ENCODE data around the gene SCGB1C2.
A peak's percentile ranks its signal among the peaks of the same experiment; 100 is the strongest.

Gene SCGB1C2

DNA sequence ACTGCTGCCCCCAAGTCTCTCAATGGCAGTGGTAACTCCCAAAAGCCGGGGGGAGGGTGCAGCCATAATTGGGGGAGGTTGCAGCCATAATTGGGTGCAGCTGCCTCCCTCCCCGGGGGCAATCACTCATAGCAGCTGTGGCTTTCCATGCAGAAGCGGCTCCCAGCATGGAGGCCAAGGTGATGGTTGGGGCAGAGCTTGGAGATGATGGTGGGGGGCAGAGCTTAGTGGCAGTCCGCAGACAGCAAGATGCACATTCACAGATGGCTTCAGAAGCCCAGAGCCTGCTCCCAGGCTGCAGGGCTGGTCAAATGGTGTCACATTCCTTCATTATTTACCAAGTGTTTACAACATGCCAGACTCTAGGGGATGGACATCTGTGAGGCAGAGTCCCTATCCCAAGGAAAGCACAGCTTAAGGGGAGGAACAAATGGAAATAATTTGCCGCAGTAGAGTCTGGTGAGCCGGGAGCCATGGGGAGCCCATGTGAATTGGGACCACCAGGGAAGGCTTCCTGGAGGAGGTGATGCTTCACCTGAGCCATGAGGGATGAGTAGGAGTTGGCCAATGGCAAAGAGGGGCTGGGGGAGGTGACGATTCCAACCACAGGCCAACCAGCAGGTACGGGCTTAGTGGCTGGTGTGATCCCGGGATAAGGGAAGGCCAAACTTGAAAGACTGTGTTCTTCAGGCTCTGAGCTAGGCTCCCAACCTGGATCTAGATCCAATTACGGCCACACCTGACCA is 36.0 kb downstream of the SCGB1C2 start:
- peak in 1 of 3 experiments; percentile 30 for DNase-seq

DNA sequence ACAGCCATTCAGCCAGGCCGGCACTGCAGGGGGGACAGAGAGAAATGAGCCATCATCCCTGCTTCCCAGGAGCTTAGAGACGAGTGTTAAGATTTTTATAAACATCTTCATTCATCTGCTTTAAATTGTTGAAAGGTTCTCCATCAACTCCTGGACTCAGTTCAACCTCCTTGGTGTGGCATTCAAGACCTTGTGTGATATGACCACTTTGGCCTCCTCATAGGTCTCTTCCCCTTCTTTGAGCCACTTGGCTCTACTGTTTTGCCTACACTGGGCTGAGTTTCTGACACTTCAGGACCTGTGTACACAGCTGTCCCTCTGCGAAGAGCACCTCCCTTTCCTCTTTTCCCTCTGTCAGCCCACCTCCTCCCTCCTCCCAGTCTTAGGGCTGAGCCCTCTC is 39.8 kb downstream of the SCGB1C2 start:
- peak in 2 of 3 experiments; percentile 11 to 74 for DNase-seq

DNA sequence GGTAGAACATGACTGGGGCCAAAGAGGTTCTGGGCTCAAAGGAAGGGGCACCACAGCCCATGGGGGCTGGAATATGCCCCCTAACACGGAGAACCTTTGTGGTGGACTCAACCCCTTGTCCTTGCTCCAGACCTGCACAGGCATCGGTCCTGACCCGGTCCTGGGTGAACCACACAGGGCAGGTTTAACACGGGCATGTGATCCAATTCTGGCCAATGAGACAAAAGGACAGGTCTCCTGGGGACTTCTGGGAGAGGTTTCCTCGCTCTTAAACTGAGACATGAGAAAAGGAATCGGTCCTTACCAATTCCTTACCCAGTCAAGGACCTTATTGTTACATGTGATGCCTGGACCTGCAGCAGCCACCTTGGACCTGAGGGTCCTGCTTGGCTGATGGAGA is 40.4 kb downstream of the SCGB1C2 start:
- DNase-seq = no peak

DNA sequence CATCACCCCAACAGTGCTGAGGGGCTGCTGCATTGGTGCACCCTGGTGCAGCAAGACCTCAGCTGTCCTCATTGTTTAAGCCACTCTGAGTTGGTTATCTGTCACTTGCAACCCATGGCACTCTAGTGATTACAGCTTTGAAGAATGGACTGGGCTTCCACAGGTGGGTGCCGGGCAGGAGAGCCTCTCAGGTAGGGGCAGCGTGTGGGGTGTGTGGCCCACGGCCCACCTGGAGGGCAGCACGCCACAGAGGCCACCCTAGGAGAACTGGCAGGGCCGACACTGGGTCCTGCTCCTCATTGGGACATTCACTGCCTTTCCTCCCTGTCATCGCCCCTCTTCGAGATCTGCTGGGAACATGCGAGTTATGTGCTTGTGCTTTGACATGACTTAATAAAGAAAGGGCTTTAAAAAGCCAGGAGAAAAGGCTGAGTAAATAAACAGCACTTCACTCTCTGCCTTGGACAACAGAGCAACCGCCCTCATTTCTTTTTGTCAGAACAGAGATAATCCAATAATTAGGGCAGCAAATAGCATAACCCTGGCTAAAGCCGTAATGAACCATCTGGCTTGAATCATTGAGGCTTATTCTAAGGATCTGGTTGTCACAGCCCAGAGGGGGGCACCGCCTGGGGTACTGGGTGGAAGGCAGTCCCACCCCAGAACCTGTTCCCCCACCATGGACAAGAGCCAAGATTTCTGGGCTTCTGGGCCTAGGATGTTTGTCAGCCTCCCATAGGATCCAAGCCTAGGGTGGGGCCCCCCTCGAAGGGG is 41.1 kb downstream of the SCGB1C2 start:
- peak in 2 of 3 experiments; percentile 29 to 62 for DNase-seq

DNA sequence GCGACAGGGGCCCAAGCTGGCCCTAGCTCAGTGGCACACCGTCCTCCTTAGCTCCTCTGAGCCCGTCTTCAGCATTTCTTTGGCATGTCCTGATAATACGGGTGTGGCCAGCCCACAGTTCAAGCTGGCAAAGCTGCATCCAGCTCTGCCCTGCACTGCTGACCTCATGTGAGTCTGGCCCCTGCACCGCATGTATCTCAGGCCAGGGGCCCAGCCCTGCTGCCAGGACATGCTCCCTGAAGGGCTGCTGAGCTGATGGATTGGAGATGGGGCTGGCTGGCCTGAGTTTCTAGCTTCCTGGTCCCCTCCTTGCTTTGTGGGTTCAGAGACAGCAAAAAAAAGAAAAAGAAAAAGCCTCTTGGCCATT is 41.7 kb downstream of the SCGB1C2 start:
- peak in 1 of 3 experiments; percentile 29 for DNase-seq

DNA sequence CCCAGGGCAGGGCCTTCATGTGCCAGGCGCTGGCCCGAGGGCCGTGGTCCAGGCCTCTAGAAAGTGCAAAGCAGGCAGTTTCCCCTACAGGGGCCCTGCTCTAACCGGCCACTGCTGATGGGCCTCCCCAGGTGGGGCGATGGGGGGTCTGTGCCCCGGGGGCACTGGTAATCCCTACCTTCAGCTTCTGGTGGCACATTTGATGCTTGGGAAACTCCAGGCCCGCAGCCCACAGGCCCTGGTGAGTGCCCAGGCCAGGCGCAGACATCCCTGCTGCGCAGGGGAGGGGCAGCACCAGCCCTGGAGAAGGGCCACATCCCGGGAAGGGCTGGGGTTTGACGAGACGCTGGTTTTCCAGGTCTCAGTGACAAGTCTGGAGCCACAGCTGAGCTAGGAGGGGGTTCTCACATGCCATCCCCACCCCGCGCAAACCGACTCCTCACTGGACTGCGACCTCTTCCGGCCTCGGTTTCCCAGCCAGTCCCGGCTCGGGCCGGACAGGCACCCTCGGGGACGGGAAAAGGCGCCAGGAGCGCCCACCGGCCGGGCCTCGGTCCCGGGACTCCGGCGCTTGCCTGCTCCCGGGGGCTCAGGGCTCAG is 42.5 kb downstream of the SCGB1C2 start:
- peak in 2 of 3 experiments; percentile 6 to 21 for DNase-seq

DNA sequence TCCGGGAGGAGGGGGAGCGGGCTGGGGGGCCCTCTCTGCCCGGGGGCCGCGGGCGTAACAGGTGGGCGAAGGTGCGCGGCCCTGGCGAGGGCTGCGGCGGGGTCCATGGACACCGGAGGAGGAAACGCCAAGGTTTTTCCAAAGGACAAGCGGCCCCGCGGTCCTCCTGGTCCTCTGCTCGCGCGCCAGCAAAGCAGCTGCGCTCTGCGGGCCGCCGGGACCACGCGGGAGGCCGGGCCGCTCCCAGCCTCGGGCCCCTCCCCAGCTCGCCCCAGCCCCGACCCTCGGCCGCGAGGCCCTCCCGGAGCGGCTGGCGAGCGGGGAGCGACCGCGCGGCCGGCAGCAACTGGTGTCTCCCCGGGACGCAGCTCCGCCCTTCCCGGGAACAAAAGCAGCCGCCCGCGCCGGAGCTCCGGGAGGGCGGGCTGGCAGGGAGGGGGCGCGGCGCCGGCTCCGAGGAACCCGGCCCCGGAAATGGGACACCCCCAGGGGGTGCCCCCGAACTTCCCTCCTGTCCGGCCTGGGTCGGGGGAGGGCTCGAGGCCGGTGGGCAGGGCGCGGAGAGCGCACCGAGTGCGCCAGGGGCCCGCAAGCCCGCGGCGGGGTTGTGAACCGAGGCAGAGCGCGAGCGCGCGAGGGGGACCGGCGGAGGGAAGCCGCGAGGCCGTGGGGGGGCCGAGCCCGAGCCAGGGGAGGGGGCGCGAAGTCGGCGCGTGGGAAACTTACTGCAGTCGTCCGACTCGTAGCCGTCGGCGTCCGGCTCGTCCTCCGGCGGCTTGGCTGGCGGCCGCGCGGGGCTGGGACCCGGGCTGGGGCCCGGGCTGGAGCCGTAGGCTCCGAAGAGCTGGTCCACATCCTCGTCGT is 43.2 kb downstream of the SCGB1C2 start:
- DNase-seq = peak in 2 of 3 experiments; percentile 39 to 53

DNA sequence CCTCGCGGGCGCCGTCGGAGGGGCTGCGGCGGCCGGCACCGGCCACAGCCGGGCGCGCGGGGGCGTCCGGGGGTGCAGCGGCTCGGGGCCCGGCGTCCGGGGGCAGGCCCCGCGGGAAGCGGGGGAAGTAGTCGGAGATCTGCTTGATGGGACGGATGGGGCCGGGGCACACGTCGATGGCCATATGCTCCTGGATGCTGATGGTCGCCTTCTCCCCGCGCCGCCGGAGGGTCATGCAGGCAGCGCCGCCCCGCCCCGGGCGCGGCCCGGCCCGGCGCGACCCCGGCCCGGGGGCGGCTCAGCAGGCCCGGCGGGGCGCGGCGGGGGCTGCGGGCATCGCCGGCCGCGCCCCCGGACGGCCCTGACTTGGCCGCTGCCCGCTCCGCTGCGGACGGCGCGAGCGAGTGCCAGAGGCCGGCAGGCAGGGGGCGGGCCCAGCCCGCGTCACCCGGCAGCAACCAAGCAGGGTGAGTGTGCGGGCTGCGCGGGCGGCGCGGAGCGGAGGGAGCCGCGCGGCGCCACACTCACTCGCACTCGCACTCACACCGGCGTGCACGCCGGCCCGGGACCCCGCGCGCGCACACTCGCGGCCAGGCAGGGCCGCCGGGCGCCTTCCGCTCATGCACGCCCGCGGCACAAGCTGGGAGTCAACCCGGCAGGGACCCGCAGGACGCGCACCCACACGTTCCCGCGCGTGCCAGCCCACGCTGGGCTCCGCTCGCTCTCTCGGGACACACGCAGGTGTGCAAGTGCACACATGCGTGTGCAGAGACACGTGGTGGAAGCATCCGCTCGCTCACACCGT is 44.1 kb downstream of the SCGB1C2 start, which contains the start of gene DOC2B:
Gene DOC2B (minus strand): TSS at position 406 of the 805 bp plus-strand sequence. CDS start 171 bp downstream, at position 235.
- peak in 2 of 3 experiments; percentile 26 to 35 for DNase-seq

DNA sequence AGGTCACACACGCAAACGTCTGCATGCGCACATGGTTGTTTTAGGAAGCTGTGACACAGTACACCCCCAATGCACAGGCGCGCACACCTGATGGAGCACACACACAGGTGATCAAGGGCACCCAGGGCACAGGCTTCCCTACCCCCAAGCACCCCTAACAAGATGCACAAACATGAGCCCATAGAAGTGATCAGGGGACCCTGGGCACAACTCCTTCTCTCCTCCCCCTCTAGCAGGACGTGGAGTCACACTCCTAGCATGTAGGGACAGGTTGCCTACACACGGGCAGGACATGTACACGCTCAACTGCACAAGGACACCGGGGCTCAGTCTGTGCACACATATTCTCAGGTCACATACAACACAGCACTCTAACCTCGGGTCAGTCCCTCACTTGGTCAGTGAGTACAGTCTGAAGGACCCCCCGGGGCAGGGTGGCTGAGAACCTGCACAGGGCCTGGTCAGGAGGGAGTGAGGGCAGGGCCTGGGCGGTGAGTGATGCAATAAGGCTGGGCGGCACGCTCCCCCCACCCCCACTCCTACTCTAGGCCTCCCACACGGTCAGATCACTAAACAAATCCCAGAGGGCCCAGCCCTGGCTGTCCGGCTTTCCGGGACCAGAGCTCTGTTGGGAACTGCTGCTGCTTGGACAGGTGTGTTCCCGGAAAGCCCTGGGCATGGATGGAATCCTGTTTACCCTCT is 44.8 kb downstream of the SCGB1C2 start:
- peak in 1 of 3 experiments; percentile 27 for DNase-seq

DNA sequence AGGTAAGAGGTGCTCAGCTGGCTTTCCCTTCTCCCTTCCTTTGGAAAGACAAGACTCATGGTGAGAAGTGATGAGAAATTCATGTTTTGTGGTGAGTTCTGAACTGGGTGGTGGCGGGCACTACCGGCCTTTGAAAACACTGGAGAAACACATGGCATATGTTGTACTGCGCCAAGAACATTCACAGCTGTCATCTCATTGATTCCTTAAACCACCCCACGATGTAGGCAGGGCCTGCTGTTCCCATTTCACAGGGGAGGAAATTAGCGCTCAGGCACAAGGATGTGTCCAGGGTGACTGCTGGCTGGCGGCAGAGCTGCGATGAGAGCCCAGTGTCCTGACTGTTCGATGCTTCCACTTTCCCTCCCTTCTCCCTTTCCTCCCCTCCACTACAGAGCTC is 45.7 kb downstream of the SCGB1C2 start:
- DNase-seq = no peak

DNA sequence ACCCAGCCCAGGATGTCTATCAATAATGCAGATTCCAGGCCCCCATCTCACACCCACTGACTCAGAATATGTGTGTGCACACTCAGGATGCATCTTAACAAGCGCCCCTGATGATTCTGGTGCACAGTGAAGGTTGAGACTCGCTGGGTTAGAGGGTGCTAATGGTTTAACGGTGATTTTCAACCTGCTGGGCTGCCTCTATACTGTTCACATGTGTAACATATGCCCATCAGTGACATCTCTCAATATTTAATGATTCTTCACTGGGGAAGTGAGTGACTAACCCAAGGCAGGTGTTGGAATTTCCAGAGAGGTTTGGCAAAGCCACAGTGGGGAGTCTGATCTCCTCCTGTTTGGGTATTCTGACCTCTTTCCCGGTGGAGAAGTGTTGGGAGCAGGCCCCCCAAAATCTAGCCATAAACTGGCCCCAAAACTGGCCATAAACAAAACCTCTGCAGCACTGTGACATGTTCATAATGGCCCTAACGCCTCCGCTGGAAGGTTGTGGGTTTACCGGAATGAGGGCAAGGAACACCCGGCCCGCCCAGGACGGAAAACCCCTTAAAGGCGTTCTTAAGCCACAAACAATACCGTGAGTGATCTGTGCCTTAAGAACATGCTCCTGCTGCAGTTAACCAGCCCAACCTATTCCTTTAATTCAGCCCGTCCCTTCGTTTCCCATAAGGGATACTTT is 48.2 kb downstream of the SCGB1C2 start:
- DNase-seq = no peak

DNA sequence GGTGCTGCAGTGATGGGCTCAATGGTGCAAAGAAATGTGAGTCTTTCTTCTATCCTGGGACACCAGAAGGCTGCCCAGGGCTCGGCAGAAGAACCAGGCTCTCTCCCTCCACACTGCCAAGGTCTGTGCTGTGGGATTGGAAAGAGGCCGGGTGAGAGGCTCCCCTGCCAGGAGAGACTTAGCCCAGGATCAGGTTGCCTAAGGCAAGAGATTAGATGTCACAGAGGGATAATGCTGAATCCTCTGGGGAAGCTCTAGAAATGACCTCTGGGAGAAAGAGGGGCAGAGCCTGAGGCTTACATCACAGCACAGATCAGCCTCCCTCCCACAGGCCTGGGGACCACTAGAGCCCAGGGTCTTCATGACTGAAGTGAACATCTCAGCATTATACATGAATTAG is 49.8 kb downstream of the SCGB1C2 start:
- DNase-seq = no peak

All from NCI-H1417 (cell line).